GM23248 (cell line): ENCODE measurements around the gene CD101. TPM values are rescaled to one million over a fixed set of nuclear protein-coding genes. Genes with fewer than 3 reads are reported as not detected.
A peak's percentile ranks its signal among the peaks of the same experiment; 100 is the strongest.

Experiments used
- DNase-seq: peaks from one replicate; pipeline ENCODE4 v3.0.0-alpha.2; 2015
- H2AFZ ChIP-seq: fragments of 200-600 bp; sonication (generic); 2 replicates; pipeline ENCODE4 v1.6.1; 2016; ENCODE audit warnings: antibody characterized with exemption
- H3F3A ChIP-seq: fragments of 200-600 bp; sonication (generic); 2 replicates; pipeline ENCODE4 v1.6.1; 2016; ENCODE audit warnings: mild to moderate bottlenecking, antibody characterized with exemption, mixed run types; ENCODE audit not compliant: insufficient read depth
- H3K27ac ChIP-seq: fragments of 200-600 bp; sonication (generic); 2 replicates; pipeline ENCODE4 v1.5.1; 2016; ENCODE audit warnings: mild to moderate bottlenecking
- H3K27me3 ChIP-seq: fragments of 200-600 bp; sonication (generic); replicated peaks from 2 replicates; pipeline ENCODE4 v1.6.1; 2016; ENCODE audit warnings: mild to moderate bottlenecking; ENCODE audit not compliant: insufficient read depth
- H3K36me3 ChIP-seq: fragments of 200-600 bp; sonication (generic); 2 replicates; pipeline ENCODE4 v1.6.1; 2016; ENCODE audit warnings: low read depth, mild to moderate bottlenecking
- H3K4me1 ChIP-seq: fragments of 200-600 bp; sonication (generic); 2 replicates; pipeline ENCODE4 v1.6.1; 2016; ENCODE audit warnings: mild to moderate bottlenecking; ENCODE audit not compliant: insufficient read depth
- H3K4me2 ChIP-seq: fragments of 200-600 bp; sonication (generic); one replicate; pipeline ENCODE4 v1.6.1; 2016; ENCODE audit warnings: mild to moderate bottlenecking; ENCODE audit not compliant: unreplicated experiment
- H3K4me3 ChIP-seq: fragments of 200-600 bp; sonication (generic); 2 replicates; pipeline ENCODE4 v1.5.1; 2016; ENCODE audit warnings: mild to moderate bottlenecking
- H3K79me2 ChIP-seq: fragments of 200-600 bp; sonication (generic); 2 replicates; pipeline ENCODE4 v1.6.1; 2016; ENCODE audit warnings: mild to moderate bottlenecking; ENCODE audit not compliant: insufficient read depth
- H3K9ac ChIP-seq: fragments of 200-600 bp; sonication (generic); 2 replicates; pipeline ENCODE4 v1.6.1; 2016; ENCODE audit warnings: mild to moderate bottlenecking
- H3K9me2 ChIP-seq: fragments of 200-600 bp; sonication (generic); 2 replicates; pipeline ENCODE4 v1.6.1; 2016; ENCODE audit warnings: mixed run types, mild to moderate bottlenecking, moderate library complexity; ENCODE audit not compliant: insufficient read depth
- H3K9me3 ChIP-seq: fragments of 200-600 bp; sonication (generic); one replicate; pipeline ENCODE4 v1.6.1; 2017; ENCODE audit warnings: low read depth
- H4K20me1 ChIP-seq: fragments of 200-600 bp; sonication (generic); 2 replicates; pipeline ENCODE4 v1.6.0; 2016; ENCODE audit not compliant: insufficient read depth
- EZH2 ChIP-seq: fragments of 200-600 bp; sonication (generic); IDR thresholded peaks from 2 replicates; pipeline ENCODE4 v1.6.1; 2018; ENCODE audit warnings: antibody characterized with exemption, mild to moderate bottlenecking; ENCODE audit not compliant: insufficient read depth, poor library complexity, severe bottlenecking
- EZH2phosphoT487 ChIP-seq: fragments of 200-600 bp; sonication (generic); IDR thresholded peaks from 2 replicates; pipeline ENCODE4 v1.6.1; 2018; ENCODE audit warnings: antibody characterized with exemption, moderate library complexity, mild to moderate bottlenecking, low read depth; ENCODE audit not compliant: insufficient read depth
- WGBS, 2 experiments: methylation state at CpG; one replicate each; pipeline ENCODE4 v1.1.6; 2015 to 2017; ENCODE audit warnings: low lambda C conversion rate in 2 of 2, low coverage in 1 of 2; ENCODE audit errors: missing lambda C conversion rate in 2 of 2; 5-methylcytosine and 5-hydroxymethylcytosine counted together
- in situ Hi-C: fragments of 300-500 bp; cut with MboI; formaldehyde crosslinking; loops from 2 replicates; pipeline ENCODE4 v1.15.0; 2020
- polyA plus RNA-seq: library from polyadenylated mRNA; unstranded; fragments of >200 nt; fragmentation: Nextera tagmentation; extraction: Ambion mirVana; gene quantifications from 2 replicates; pipeline ENCODE4 v1.2.1, GENCODE V29; 2016
- total RNA-seq: library from RNA; depleted of rRNA; stranded (reverse); fragments of >200 nt; shearing (Covaris generic); gene quantifications from 2 replicates; pipeline ENCODE4 v1.2.3, GENCODE V29; 2014

CD101 gene
- total and polyA plus RNA-seq, 2 experiments from 2014 or later, result not detected

DNA sequence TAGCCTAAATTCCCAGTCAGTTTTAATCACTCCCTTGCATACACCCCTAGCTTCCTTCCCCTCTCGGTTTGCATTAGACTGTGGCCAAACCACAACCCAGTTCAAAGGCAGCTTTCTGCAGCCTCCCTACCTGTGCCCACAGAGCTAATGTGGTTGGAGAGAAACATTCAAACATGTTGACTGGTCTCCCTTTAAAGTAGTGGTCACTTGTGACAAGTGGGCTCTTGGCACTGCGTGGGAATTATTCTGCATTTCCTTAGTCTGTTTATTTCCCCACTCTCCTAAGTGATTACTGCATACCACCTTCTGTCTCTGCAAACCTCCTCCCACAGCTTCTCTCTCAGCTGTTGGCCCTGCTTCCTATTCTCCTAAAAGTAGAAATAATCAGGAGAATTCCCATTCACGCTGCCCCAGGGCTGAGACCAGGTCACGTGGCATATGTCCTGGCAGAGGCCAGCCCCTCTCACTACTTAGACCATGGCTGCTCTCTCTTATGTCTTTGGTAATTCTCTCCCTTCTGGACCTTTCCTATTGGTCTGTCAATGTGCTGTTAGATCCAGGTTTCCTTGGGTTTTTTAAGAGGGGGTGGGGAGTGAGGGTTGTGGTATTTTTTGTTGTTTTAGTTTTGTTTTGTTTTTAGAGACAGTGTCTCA lies 38.4 kb upstream of the CD101 start:
- Histone ChIP-seq H4K20me1 (no peaks in the 10 kb centered on the region), H3K36me3 (no peaks in the 10 kb centered on the region), H2AFZ (no peak overlapping the region), H3K4me2 (no peak overlapping the region), H3K79me2 (no peaks in the 10 kb centered on the region), H3K9me3 (no peaks in the 10 kb centered on the region), H3K27me3 (no peaks in the 10 kb centered on the region), H3K9me2 (no peaks in the 10 kb centered on the region), H3K27ac (no peak overlapping the region), H3K4me1 (peaks cover 13% of the 10 kb centered on the region), H3K4me3 (no peak overlapping the region), H3K9ac (no peak overlapping the region), H3F3A (peaks cover 19% of the 10 kb centered on the region)
- WGBS, 2 experiments, result 87 to 93% methylated on average over 4 of the region's 4 CpGs
- no peak for DNase-seq
- in situ Hi-C loops, result no loop called here
- TF ChIP-seq EZH2phosphoT487, result no peak
- TF ChIP-seq EZH2, result no peak

DNA sequence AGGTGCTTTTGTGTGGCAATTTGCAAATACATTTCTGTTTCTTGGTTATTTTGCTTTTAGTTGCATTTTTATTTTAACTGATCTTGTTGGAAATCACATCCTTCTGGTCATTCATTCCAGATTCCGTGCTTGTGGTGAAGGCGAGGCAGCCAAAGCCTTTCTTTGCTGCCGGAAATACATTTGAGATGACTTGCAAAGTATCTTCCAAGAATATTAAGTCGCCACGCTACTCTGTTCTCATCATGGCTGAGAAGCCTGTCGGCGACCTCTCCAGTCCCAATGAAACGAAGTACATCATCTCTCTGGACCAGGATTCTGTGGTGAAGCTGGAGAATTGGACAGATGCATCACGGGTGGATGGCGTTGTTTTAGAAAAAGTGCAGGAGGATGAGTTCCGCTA lies 34.8 kb upstream of the CD101 start:
- Histone ChIP-seq H3K36me3 (no peaks in the 10 kb centered on the region), H3K79me2 (no peaks in the 10 kb centered on the region), H2AFZ (peak overlapping the region; percentile 23; the same call in 1 of the 2 replicates), H3K9ac (peak overlapping the region; percentile 69), H4K20me1 (no peaks in the 10 kb centered on the region), H3K9me3 (no peaks in the 10 kb centered on the region), H3K4me1 (peaks cover 13% of the 10 kb centered on the region), H3K9me2 (no peaks in the 10 kb centered on the region), H3K4me2 (peak overlapping the region; percentile 61), H3K27me3 (no peaks in the 10 kb centered on the region), H3F3A (peaks cover 19% of the 10 kb centered on the region), H3K4me3 (peak overlapping the region; percentile 41), H3K27ac (peak overlapping the region; percentile 84)
- TF ChIP-seq EZH2 (no peak), EZH2phosphoT487 (no peak)
- DNase-seq, result peak; percentile 85
- in situ Hi-C loops, result no loop called here
- 53 to 63% methylated on average over 11 of the region's 11 CpGs for WGBS, 2 experiments

DNA sequence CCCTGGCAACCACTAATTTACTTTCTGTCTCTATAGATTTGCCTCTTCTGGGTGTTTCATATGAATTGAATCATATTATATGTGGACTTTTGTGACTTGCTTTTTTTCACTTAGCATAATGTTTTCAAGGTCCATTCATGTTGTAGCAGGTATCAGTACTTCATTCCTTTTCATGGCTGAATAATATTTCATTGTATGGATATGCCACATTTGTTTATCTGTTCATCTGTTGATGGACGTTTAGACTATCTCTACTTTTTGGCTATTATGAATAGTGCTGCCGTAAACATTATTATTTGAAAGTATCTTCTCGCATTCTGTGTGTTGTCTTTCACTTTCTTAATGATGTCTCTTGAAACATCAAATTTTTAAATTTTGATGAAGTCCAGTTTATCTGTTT lies 32.8 kb upstream of the CD101 start:
- Histone ChIP-seq H3K9me3 (no peaks in the 10 kb centered on the region), H4K20me1 (no peaks in the 10 kb centered on the region), H3F3A (peaks cover 19% of the 10 kb centered on the region), H3K27ac (no peak overlapping the region), H3K4me1 (peaks cover 25% of the 10 kb centered on the region), H3K36me3 (no peaks in the 10 kb centered on the region), H3K4me3 (no peak overlapping the region), H2AFZ (no peak overlapping the region), H3K27me3 (no peaks in the 10 kb centered on the region), H3K9me2 (no peaks in the 10 kb centered on the region), H3K9ac (no peak overlapping the region), H3K4me2 (no peak overlapping the region), H3K79me2 (no peaks in the 10 kb centered on the region)
- TF ChIP-seq EZH2phosphoT487 (no peak), EZH2 (no peak)
- in situ Hi-C loops, result no loop called here
- DNase-seq, result no peak
- 79 to 83% methylated on average over 3 of the region's 3 CpGs for WGBS, 2 experiments

DNA sequence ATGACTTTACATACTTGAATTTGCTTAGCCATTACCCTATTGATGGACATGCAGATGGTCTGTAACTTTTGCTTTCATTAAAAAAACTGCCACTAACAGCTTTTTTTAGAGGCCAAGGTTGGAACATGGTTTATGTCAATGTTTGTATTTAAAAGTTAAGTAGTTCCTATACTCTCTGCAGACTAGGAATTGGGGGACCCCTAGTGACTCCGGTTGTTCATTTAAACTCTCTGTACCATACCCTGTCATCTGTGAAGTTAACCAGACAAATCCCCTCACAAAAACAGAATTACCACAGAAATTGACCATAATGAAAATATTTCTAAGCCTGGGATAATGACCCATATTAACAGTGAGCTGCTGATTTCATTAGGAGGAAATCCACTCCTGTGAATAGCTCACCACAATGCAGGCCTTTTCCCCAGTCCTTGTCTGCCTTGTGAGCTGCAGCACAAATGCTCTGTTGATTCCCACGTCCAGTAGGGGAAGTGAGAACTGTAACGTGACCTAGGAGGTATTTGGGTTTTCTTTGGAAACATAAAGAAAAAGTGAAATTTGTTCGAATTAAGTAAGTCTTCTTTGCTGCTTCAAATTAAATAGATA lies 30.2 kb upstream of the CD101 start:
- Histone ChIP-seq H3F3A (peaks cover 13% of the 10 kb centered on the region), H3K9ac (no peak overlapping the region), H3K4me2 (no peak overlapping the region), H3K9me2 (no peaks in the 10 kb centered on the region), H3K27ac (no peak overlapping the region), H3K9me3 (no peaks in the 10 kb centered on the region), H4K20me1 (no peaks in the 10 kb centered on the region), H2AFZ (no peak overlapping the region), H3K4me3 (no peak overlapping the region), H3K36me3 (no peaks in the 10 kb centered on the region), H3K79me2 (no peaks in the 10 kb centered on the region), H3K27me3 (no peaks in the 10 kb centered on the region), H3K4me1 (peaks cover 20% of the 10 kb centered on the region)
- WGBS, 2 experiments, result 90% methylated on average over 4 of the region's 4 CpGs
- no peak for DNase-seq
- in situ Hi-C loops, result no loop called here
- TF ChIP-seq EZH2phosphoT487 (no peak), EZH2 (no peak)
